NT2/D1 (cell line): ENCODE measurements around the gene B3GALT6.

ENCODE experiments used
- SUZ12 ChIP-seq: IDR thresholded peaks from 2 replicates; pipeline ENCODE4 v1.6.1; 2011; ENCODE audit not compliant: insufficient read length, insufficient read depth; ENCODE audit errors: extremely low read depth
- ZNF274 ChIP-seq: IDR thresholded peaks from 2 replicates; pipeline ENCODE4 v1.6.1; 2011; ENCODE audit warnings: mild to moderate bottlenecking, low read depth, low read length

DNA sequence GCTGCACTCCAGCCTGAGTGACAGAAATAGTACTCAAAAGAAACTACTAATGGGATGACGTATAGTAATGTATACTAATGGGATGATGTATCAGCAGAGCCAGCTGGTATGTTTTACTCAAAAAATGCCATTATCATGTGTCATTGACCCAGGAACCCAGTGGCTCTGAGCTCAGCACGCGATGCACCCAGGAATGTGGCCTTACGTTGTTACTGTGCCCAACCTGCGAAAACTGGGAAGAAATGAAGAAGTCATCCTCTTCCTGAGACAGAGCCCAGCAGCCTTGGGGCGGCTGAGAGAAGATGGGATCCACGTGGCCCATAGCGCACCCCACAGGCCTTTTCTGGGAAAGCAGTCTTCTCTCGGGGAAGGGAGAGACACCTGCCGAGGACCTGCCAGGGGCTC is 32.8 kb downstream of the B3GALT6 start:
- TF ChIP-seq SUZ12 (no peak), ZNF274 (no peak)
